Measurements from ENCODE around the gene CYP21A2.

The CYP21A2 gene

DNA sequence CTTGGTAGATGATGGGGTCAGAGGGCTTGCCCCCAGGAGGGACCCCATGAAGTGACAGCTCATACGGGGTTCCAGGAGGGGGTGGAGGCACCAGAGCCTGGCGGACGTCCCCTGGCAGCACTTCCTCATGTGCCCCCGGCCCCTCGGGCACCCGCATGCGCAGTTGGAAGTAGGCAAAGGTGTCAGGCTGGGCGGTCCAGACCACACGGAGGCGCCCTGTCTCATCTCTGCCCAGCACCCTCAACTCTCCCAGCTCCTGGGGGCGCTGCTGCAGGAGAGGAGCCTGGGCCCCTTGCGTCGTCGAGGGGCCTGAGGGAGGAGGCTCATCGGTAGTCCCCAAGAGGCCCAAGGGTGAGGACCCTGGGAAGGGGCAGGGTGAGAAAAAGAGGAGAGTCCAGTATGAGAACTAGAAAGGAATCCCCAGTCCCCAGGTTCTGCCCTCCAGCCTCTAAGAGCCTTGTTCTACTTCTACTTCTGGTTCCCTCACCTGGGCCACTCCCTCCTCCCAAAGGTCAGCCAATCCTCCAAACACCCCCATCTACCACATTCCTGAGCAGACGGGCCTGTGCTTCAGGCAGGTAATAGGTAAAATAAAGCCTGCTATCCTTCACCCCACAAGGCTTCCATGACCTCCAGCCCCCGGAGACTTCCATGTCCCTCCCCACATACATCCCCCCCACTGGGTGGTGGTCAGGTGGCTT is 47.7 kb downstream of the CYP21A2 start:
- TF ChIP-seq, protein P1, sequence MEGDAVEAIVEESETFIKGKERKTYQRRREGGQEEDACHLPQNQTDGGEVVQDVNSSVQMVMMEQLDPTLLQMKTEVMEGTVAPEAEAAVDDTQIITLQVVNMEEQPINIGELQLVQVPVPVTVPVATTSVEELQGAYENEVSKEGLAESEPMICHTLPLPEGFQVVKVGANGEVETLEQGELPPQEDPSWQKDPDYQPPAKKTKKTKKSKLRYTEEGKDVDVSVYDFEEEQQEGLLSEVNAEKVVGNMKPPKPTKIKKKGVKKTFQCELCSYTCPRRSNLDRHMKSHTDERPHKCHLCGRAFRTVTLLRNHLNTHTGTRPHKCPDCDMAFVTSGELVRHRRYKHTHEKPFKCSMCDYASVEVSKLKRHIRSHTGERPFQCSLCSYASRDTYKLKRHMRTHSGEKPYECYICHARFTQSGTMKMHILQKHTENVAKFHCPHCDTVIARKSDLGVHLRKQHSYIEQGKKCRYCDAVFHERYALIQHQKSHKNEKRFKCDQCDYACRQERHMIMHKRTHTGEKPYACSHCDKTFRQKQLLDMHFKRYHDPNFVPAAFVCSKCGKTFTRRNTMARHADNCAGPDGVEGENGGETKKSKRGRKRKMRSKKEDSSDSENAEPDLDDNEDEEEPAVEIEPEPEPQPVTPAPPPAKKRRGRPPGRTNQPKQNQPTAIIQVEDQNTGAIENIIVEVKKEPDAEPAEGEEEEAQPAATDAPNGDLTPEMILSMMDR (conservative IDR thresholded peaks at IDR 0.05; ENCODE audit: low read depth) = no peak
- POLR2A ChIA-PET (ENCODE audit: low non-redundant PET) = no interaction called here
- DNase-seq (ENCODE audit: low spot score) = no peak
- H3K27ac ChIP-seq = peak overlapping the region; percentile 71
- CTCF ChIA-PET = interaction anchor here (0.7 kb wide), 1 partner anchor 868 kb away, joined by 3 read pairs; no protein-coding TSS in a partner anchor

DNA sequence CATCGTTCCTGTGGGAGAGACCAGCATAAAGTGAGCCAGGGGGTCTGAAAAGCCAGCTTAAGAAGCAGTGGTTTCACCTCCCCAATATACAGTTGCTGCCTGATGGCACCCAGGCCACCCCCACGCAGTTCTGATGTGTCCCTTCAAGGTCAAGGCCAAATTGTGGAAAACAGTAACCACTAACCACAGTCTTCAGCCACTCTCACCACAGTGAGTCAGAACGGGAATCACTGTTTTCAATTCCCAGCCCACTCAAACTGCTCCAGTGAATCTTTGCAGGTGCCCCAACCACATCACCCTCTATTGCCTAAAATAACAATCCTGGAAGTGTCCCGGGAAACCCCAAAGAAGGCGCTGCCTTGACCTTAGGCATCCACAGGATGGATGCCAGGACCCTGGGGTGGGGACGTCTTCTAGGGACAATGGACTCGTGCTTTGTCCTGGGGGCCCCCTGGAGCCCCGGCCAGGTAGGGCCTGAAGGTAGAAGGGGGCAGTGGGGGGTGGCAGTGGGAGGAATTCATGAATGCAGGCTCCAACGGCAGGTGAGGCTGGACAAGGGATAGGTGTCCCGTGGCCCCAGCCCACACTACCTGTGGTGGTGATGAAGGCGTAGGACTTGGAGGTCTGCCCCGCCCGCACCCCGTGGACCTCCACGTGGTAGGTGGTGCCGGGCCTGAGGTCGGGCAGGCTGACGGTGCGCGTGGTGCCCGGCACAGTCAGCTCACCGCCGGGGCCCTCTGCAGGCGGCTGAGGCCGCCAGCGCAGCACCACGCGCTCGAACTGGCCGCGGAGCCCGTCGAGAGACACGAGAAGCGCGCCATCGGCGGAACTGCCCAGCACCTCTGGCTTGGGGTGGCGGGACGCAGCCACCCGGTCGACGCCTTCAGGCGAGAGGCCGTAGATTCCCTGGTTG is 48.7 kb downstream of the CYP21A2 start:
- ChIA-PET POLR2A (ENCODE audit: low non-redundant PET) (no interaction called here), CTCF (interaction anchor here (0.6 to 1.6 kb wide), 3 partner anchors 10 to 117 kb away, joined by 3 to 8 read pairs (median 3); no protein-coding TSS in a partner anchor)
- TF ChIP-seq, protein P1 (conservative IDR thresholded peaks at IDR 0.05; ENCODE audit: low read depth) = no peak
- H3K27ac ChIP-seq = peak overlapping the region; percentile 71
- peak; percentile 49 for DNase-seq (ENCODE audit: low spot score)

DNA sequence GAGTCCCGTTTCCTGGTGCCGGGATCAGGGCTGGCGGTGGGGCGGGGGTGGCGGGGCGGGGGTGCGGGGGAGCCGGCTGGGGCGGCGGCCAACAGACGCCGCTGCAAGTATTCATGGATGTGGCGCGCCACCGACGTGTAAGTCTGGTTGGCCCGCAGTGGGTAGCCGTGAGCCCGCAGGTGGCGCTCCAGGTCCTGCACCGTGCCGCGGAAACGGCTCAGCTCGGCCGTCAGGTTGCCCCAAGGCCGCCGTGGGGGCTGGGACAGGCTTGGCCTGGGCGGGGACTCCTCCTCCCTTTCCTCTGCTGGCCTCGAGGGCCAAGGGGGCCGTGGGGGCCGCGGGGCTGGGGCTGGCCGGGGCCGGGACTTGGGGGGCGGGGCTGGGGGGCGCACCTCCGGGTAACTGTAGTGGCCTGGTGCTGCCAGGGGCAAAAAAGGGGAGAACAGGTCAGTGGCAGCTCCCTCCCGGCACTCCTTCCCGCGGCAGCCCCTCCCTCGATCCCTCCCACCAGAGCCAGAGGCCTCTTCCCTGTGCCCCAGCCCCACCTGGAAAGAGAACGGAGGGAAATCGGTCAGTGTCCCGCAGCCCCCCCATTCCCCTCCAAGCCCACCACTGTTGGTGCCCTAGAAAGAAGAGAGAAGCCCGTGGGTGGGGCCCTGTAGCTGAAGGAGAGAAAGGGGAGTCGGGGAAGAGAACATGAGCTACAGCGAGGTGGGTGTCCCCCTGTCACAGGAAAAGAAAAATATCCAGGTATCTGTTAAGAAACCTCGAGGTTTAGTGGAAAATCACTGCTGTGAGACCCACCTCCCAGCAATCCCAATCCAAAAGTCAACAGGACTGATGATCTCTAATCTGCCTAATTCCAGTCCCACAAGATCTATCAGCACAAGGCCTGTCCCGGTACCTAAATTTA is 49.6 kb downstream of the CYP21A2 start:
- peak; percentile 65 for DNase-seq (ENCODE audit: low spot score)
- ChIA-PET CTCF (interaction anchor here (0.6 to 1.6 kb wide), 7 partner anchors 13 to 261 kb away, joined by 3 to 8 read pairs (median 3); partner anchors contain the start of gene TNXB), POLR2A (ENCODE audit: low non-redundant PET) (no interaction called here)
- TF ChIP-seq, protein P1 (conservative IDR thresholded peaks at IDR 0.05; ENCODE audit: low read depth) = peak; percentile 55
- H3K27ac ChIP-seq = peak overlapping the region; percentile 71

DNA sequence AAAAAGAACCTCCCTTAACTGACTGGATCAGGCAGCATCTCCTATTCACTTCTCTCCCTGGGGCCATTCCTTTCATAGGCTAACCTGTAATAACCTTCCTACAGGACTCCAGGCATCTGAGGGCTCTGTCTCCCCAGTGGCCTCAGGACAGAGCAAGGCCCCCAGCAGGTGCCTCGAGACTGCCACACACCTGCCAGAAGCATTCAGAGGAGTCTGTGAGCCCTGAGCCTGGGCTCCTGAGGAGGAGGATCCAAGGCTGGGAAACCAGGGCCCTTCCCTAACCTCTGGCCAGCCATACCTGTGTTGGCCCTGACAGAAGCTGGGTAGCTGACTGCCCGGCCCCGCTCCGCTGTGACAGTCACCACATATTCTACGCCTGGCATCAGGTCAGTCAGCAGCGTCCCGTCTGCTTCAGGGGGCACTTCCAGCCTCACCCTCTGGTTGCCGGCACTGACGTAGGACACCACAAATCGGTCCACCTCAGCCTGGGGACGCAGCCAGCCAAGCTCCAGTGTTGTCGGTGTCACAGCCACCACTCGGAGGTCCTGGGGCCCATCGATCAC is 50.4 kb downstream of the CYP21A2 start:
- TF ChIP-seq, protein P1 (conservative IDR thresholded peaks at IDR 0.05; ENCODE audit: low read depth) = no peak
- POLR2A ChIA-PET (ENCODE audit: low non-redundant PET) = no interaction called here
- peak overlapping the region; percentile 71 for H3K27ac ChIP-seq
- DNase-seq (ENCODE audit: low spot score) = no peak
- CTCF ChIA-PET = interaction anchor here (0.8 to 1.6 kb wide), 3 partner anchors 24 to 41 kb away, joined by 3 to 8 read pairs (median 3); no protein-coding TSS in a partner anchor

DNA sequence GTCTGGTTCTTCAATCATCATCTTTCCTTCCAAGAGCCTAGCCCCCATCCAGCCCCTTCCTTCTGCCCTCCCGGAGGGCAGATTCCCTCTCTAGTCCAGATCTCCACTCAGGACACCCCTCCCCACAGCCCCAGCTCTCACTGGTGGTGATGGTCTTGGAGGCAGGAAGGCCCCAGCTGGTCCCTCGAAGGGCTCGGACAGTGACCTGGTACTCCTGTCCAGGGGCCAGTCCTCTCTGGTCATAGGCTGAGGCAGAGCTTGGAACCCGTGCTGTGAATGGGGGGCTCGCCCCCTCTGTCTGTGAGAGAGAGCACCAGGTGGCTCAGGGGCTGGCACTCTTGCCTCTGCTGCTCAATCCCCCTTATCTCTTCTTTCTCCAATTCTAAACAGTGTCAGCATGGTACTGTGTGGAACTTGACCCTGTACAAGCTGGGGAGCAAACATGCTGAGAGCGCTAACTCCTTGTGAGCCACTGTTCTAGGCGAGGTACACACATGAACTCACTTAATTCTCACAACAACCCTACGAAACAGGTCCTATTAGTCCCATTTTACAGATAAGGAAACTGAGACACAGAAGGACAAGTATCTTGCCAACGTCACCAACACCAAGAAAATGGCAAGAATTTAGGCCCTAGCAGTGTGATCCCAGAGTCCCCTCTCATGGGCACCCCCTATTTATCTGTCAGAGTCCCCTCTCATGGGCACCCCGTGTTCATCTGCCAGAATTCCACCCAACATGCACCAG is 51.0 kb downstream of the CYP21A2 start:
- peak overlapping the region; percentile 71 for H3K27ac ChIP-seq
- TF ChIP-seq, protein P1 (conservative IDR thresholded peaks at IDR 0.05; ENCODE audit: low read depth) = no peak
- ChIA-PET CTCF (interaction anchor here (1.3 to 1.5 kb wide), 2 partner anchors 11 to 41 kb away, joined by 3 to 4 read pairs; no protein-coding TSS in a partner anchor), POLR2A (ENCODE audit: low non-redundant PET) (no interaction called here)
- DNase-seq (ENCODE audit: low spot score) = no peak

All from RWPE1 (cell line).